ENCODE measurements around the gene STARD8.
"Not testable (repeated sequence)": the region's sequence is repeated elsewhere in the genome, so short reads cannot be mapped to it uniquely, and the experiment has no call there.

The STARD8 gene

GRCh38 chrX:68660746-68661145, 13.3 kb downstream of the STARD8 start:
- DNase-seq = no peak

- no peak for DNase-seq
Observed at GRCh38 chrX:68665502-68665901, 18.0 kb downstream of the STARD8 start.

GRCh38 chrX:68666580-68666979, 19.1 kb downstream of the STARD8 start:
- DNase-seq = no peak

- no peak for DNase-seq
Observed at GRCh38 chrX:68669094-68669860, 21.8 kb downstream of the STARD8 start.

GRCh38 chrX:68669871-68670270, 22.4 kb downstream of the STARD8 start:
- no peak for DNase-seq

- DNase-seq = no peak
Observed at GRCh38 chrX:68671221-68671620, 23.8 kb downstream of the STARD8 start.

- no peak for DNase-seq
Observed at GRCh38 chrX:68672581-68673318, 25.3 kb downstream of the STARD8 start.

GRCh38 chrX:68675571-68675970, 28.1 kb downstream of the STARD8 start:
- DNase-seq = no peak

GRCh38 chrX:68676335-68676734, 28.9 kb downstream of the STARD8 start:
- no peak for DNase-seq

- no peak for DNase-seq
Observed at GRCh38 chrX:68677998-68678397, 30.5 kb downstream of the STARD8 start.

GRCh38 chrX:68681443-68681941, 34.0 kb downstream of the STARD8 start:
- no peak for DNase-seq

- no peak for DNase-seq
Observed at GRCh38 chrX:68682790-68683189, 35.3 kb downstream of the STARD8 start.

- no peak for DNase-seq
Observed at GRCh38 chrX:68683580-68683979, 36.1 kb downstream of the STARD8 start.

- DNase-seq = no peak
Observed at GRCh38 chrX:68684291-68684918, 36.9 kb downstream of the STARD8 start.

GRCh38 chrX:68684919-68685304, 37.4 kb downstream of the STARD8 start:
- no peak for DNase-seq

GRCh38 chrX:68685685-68686084, 38.2 kb downstream of the STARD8 start:
- no peak for DNase-seq

- DNase-seq = no peak
Observed at GRCh38 chrX:68686097-68686977, 38.9 kb downstream of the STARD8 start.

GRCh38 chrX:68688931-68689330, 41.5 kb downstream of the STARD8 start:
- DNase-seq = not testable (repeated sequence)

- DNase-seq = no peak
Observed at GRCh38 chrX:68690936-68691501, 43.6 kb downstream of the STARD8 start.

GRCh38 chrX:68691921-68692320, 44.5 kb downstream of the STARD8 start:
- no peak for DNase-seq

GRCh38 chrX:68692651-68693050, 45.2 kb downstream of the STARD8 start:
- DNase-seq = no peak

All from activated CD4-positive, alpha-beta T cell treated with anti-CD3 and anti-CD28 coated beads, Interleukin-2, amount 50 U/mL, for 1 hour (primary cell).